ENCODE results near the gene GMEB2.
"Not testable (repeated sequence)": the region's sequence is repeated elsewhere in the genome, so short reads cannot be mapped to it uniquely, and the experiment has no call there.

The GMEB2 gene

GRCh38 chr20:63572071-63572787, 54.7 kb downstream of the GMEB2 start:
- no peak for DNase-seq (ENCODE audit: low read depth, low spot score)

GRCh38 chr20:63571087-63571478, 55.8 kb downstream of the GMEB2 start:
- DNase-seq (ENCODE audit: low read depth, low spot score) = not testable (repeated sequence)

- no peak for DNase-seq (ENCODE audit: low read depth, low spot score)
These were observed 56.4 kb downstream of the GMEB2 start for GRCh38 chr20:63570281-63571086.

- DNase-seq (ENCODE audit: low read depth, low spot score) = no peak
These were observed 57.6 kb downstream of the GMEB2 start for GRCh38 chr20:63568986-63569949.

GRCh38 chr20:63568170-63568981, 58.5 kb downstream of the GMEB2 start:
- no peak for DNase-seq (ENCODE audit: low read depth, low spot score)

GRCh38 chr20:63567386-63568169, 59.3 kb downstream of the GMEB2 start:
- DNase-seq (ENCODE audit: low read depth, low spot score) = no peak

GRCh38 chr20:63567136-63567385, 59.8 kb downstream of the GMEB2 start:
- DNase-seq (ENCODE audit: low read depth, low spot score) = no peak

GRCh38 chr20:63566395-63567135, 60.3 kb downstream of the GMEB2 start:
- DNase-seq (ENCODE audit: low read depth, low spot score) = no peak

- DNase-seq (ENCODE audit: low read depth, low spot score) = no peak
These were observed 61.1 kb downstream of the GMEB2 start for GRCh38 chr20:63565699-63566335.

- DNase-seq (ENCODE audit: low read depth, low spot score) = no peak
These were observed 61.7 kb downstream of the GMEB2 start for GRCh38 chr20:63565021-63565698.

- no peak for DNase-seq (ENCODE audit: low read depth, low spot score)
These were observed 62.7 kb downstream of the GMEB2 start for GRCh38 chr20:63564036-63564810.

- no peak for DNase-seq (ENCODE audit: low read depth, low spot score)
These were observed 63.5 kb downstream of the GMEB2 start for GRCh38 chr20:63563225-63563935.

GRCh38 chr20:63562461-63563224, 64.3 kb downstream of the GMEB2 start:
- DNase-seq (ENCODE audit: low read depth, low spot score) = no peak

GRCh38 chr20:63561624-63562396, 65.1 kb downstream of the GMEB2 start:
- no peak for DNase-seq (ENCODE audit: low read depth, low spot score)

GRCh38 chr20:63560856-63561609, 65.9 kb downstream of the GMEB2 start:
- DNase-seq (ENCODE audit: low read depth, low spot score) = no peak

Measured in activated naive CD8-positive, alpha-beta T cell treated with anti-CD3 and anti-CD28 coated beads, Interleukin-2, amount 50 U/mL, for 16 hours (primary cell).